ENCODE results near the gene ADGRG2. TPM values are rescaled to one million over a fixed set of nuclear protein-coding genes. Genes with fewer than 3 reads are reported as not detected.

The ADGRG2 gene
- total and polyA plus RNA-seq, 2 experiments from 2014 or later: 2.1 to 4.5 TPM

Other genes starting within 250 kb of the ADGRG2 start
- 30.5 and 35.7 TPM in 2 replicates for gene PHKA2, start 138.4 kb downstream of the ADGRG2 start, total RNA-seq
- gene PHKA2, start 138.4 kb downstream of the ADGRG2 start, polyA plus RNA-seq: 26.4 and 38.9 TPM in 2 replicates
- gene PDHA1, start 221.5 kb upstream of the ADGRG2 start, total RNA-seq: 119 and 144 TPM in 2 replicates
- 396 TPM in 2 replicates for gene PDHA1, start 221.5 kb upstream of the ADGRG2 start, polyA plus RNA-seq